DND-41 (cell line): Measurements from ENCODE around the gene SUMO2.

Experiments
- ATAC-seq: fragments of 200-7000 bp; cut with Tn5 transposase; 3 replicates; pipeline ENCODE4 v1.9.1; 2021; ENCODE audit warnings: low read depth; ENCODE audit not compliant: insufficient read depth
- DNase-seq: peaks from one replicate; pipeline ENCODE4 v3.0.0-alpha.2; 2020
- H2AFZ ChIP-seq: 2 replicates; pipeline ENCODE4 v1.6.0; 2012; ENCODE audit warnings: low read depth, low read length
- H3K27ac ChIP-seq: 2 replicates; pipeline ENCODE4 v1.5.1; 2012; ENCODE audit warnings: low read length, inconsistent platforms
- H3K27me3 ChIP-seq: fragments of 200-600 bp; sonication (generic); 2 replicates; pipeline ENCODE4 v1.6.0; 2012; ENCODE audit warnings: low read length, mild to moderate bottlenecking, inconsistent platforms; ENCODE audit not compliant: insufficient read depth, poor library complexity
- H3K36me3 ChIP-seq: 2 replicates; pipeline ENCODE4 v1.5.1; 2012; ENCODE audit warnings: low read length, inconsistent platforms; ENCODE audit not compliant: insufficient read depth
- H3K4me1 ChIP-seq: 2 replicates; pipeline ENCODE4 v1.5.1; 2012; ENCODE audit warnings: mild to moderate bottlenecking, low read length; ENCODE audit not compliant: insufficient read depth
- H3K4me2 ChIP-seq: 2 replicates; pipeline ENCODE4 v1.6.0; 2012; ENCODE audit warnings: mild to moderate bottlenecking, moderate library complexity, low read length, inconsistent platforms; ENCODE audit not compliant: insufficient read depth
- H3K4me3 ChIP-seq, 2 experiments: fragments of 200-600 bp in 1 of 2; shearing (Covaris generic) in 1 of 2; 2 replicates each; pipeline ENCODE4 v1.5.1; 2012 to 2016; ENCODE audit warnings: inconsistent platforms in 2 of 2, low read length in 2 of 2, mild to moderate bottlenecking in 2 of 2, low read depth in 1 of 2, moderate library complexity in 1 of 2
- H3K79me2 ChIP-seq: 2 replicates; pipeline ENCODE4 v1.6.0; 2012; ENCODE audit warnings: low read length, inconsistent platforms; ENCODE audit not compliant: insufficient read depth
- H3K9ac ChIP-seq: 2 replicates; pipeline ENCODE4 v1.6.0; 2012; ENCODE audit warnings: low read depth, mild to moderate bottlenecking, inconsistent platforms, low read length, moderate library complexity
- H3K9me3 ChIP-seq: 2 replicates; pipeline ENCODE4 v1.5.1; 2012; ENCODE audit warnings: low read length, moderate library complexity, mild to moderate bottlenecking, inconsistent platforms; ENCODE audit not compliant: insufficient read depth, severe bottlenecking
- H4K20me1 ChIP-seq: 2 replicates; pipeline ENCODE4 v1.6.0; 2012; ENCODE audit warnings: low read length; ENCODE audit not compliant: insufficient read depth
- EZH2 ChIP-seq: IDR thresholded peaks from 3 replicates; pipeline ENCODE4 v1.6.1; 2012; ENCODE audit warnings: borderline replicate concordance, low read depth, mild to moderate bottlenecking, moderate library complexity, low read length, inconsistent platforms; ENCODE audit not compliant: severe bottlenecking
- TF ChIP-seq, protein P1 (sequence below): IDR thresholded peaks from 2 replicates; pipeline ENCODE4 v1.5.1; 2012; ENCODE audit warnings: borderline replicate concordance, low read length, moderate library complexity, mild to moderate bottlenecking; ENCODE audit not compliant: poor library complexity, severe bottlenecking; ENCODE audit errors: extremely low read depth

The SUMO2 gene

DNA sequence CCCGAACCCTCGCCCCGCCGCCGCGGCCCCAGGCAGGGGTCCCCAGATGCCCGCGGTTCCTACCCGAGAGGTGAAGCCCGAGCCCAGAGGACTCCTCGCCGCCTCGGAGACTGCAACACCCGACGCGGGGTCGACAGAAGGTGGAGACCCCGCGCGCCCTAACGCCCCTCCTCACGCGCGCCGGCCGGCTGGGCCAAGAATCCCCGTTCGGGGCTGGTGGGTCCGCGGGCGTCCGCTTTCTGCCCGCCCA, 515 bp downstream of the SUMO2 start:
- Histone ChIP-seq H3K9ac (peak overlapping the region; percentile 100), H3K79me2 (peaks cover 67% of the 10 kb centered on the region), H3K4me3 (peak overlapping the region; percentile 80 to 97), H3K36me3 (peaks cover 48% of the 10 kb centered on the region), H3K9me3 (no peaks in the 10 kb centered on the region), H3K27me3 (no peaks in the 10 kb centered on the region), H3K4me2 (peak overlapping the region; percentile 78), H3K4me1 (peaks cover 54% of the 10 kb centered on the region), H2AFZ (peak overlapping the region; percentile 49), H3K27ac (peak overlapping the region; percentile 95), H4K20me1 (peaks cover 44% of the 10 kb centered on the region)
- DNase-seq (no peak), ATAC-seq (no peak)
- TF ChIP-seq EZH2: no peak
- TF ChIP-seq, protein P1, sequence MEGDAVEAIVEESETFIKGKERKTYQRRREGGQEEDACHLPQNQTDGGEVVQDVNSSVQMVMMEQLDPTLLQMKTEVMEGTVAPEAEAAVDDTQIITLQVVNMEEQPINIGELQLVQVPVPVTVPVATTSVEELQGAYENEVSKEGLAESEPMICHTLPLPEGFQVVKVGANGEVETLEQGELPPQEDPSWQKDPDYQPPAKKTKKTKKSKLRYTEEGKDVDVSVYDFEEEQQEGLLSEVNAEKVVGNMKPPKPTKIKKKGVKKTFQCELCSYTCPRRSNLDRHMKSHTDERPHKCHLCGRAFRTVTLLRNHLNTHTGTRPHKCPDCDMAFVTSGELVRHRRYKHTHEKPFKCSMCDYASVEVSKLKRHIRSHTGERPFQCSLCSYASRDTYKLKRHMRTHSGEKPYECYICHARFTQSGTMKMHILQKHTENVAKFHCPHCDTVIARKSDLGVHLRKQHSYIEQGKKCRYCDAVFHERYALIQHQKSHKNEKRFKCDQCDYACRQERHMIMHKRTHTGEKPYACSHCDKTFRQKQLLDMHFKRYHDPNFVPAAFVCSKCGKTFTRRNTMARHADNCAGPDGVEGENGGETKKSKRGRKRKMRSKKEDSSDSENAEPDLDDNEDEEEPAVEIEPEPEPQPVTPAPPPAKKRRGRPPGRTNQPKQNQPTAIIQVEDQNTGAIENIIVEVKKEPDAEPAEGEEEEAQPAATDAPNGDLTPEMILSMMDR: no peak

DNA sequence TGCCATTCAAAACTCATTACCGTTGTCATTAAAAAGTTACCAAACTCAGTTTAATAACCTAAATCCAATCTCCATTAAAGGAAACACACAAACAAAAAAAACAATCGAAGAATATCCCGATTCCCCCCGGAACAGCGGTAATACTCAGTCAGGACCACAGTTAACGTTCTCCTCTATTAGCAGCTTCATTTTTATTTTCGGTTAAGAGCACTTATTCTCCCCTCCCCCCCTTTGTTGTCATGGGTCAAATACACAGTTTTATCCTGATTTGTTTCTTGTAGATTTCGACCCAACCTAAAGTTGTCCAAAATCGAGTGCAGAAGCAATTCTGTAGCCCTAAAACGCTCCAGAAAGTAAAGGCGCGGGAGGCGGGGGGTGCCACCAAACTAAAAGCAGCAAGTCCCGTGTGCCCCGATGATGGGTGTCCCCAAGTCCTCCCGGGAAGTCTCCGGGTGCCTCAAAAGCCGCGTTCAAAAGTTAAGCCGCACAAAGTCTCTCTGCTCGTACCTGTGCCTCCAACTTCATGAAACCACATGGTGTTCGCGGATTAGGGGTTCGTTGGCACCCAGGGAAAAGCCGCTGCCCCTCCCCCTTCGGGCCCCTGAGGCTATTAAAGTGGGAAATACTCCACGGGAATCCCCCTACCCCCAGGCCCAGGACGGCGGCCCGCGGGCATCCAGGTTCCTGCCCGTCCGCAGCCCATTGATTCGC, 996 bp downstream of the SUMO2 start:
- Histone ChIP-seq H3K4me2 (peak overlapping the region; percentile 78), H2AFZ (peak overlapping the region; percentile 49; the same call in 1 of the 2 replicates), H3K4me3 (peak overlapping the region; percentile 80 to 97), H4K20me1 (peaks cover 48% of the 10 kb centered on the region), H3K4me1 (peaks cover 55% of the 10 kb centered on the region), H3K9me3 (no peaks in the 10 kb centered on the region), H3K27me3 (no peaks in the 10 kb centered on the region), H3K79me2 (peaks cover 72% of the 10 kb centered on the region), H3K27ac (peak overlapping the region; percentile 95), H3K9ac (peak overlapping the region; percentile 100), H3K36me3 (peaks cover 52% of the 10 kb centered on the region)
- TF ChIP-seq, protein P1: no peak
- TF ChIP-seq EZH2: no peak
- ATAC-seq: peak; percentile 10
- peak; percentile 49 for DNase-seq

DNA sequence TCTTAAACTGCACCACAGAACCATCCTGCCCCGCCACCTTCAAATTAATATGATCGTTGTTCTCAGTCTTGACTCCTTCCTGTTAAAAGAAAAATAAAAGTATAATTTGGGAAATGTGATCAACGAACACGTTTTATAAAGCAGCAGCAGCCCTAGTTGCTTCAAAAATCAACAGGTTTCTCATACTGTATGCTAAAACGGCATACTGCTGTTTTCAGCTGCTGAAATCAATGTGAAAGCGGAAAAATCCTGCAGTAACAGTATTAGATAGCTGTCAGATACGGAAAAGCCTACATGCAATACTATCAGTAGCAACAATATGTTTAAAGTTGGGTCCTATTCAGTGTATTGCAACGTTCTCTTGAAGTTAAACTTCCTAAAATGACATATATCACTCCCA, 1.6 kb downstream of the SUMO2 start:
- Histone ChIP-seq H3K27ac (peak overlapping the region; percentile 95), H3K9me3 (no peaks in the 10 kb centered on the region), H3K27me3 (no peaks in the 10 kb centered on the region), H3K79me2 (peaks cover 79% of the 10 kb centered on the region), H2AFZ (no peak overlapping the region), H3K36me3 (peaks cover 59% of the 10 kb centered on the region), H3K4me2 (peak overlapping the region; percentile 78), H3K4me1 (peaks cover 62% of the 10 kb centered on the region), H4K20me1 (peaks cover 54% of the 10 kb centered on the region), H3K4me3 (peak overlapping the region; percentile 80 to 97), H3K9ac (peak overlapping the region; percentile 100)
- ATAC-seq (no peak), DNase-seq (no peak)
- TF ChIP-seq, protein P1: no peak
- TF ChIP-seq EZH2: no peak
